Measurements from ENCODE around the gene OGA. TPM values are rescaled to one million over a fixed set of nuclear protein-coding genes. Genes with fewer than 3 reads are reported as not detected.
"Not testable (repeated sequence)": the region's sequence is repeated elsewhere in the genome, so short reads cannot be mapped to it uniquely, and the experiment has no call there.

OGA gene
- total RNA-seq, 1 experiment from 2014 or later: 41.7 TPM

DNA sequence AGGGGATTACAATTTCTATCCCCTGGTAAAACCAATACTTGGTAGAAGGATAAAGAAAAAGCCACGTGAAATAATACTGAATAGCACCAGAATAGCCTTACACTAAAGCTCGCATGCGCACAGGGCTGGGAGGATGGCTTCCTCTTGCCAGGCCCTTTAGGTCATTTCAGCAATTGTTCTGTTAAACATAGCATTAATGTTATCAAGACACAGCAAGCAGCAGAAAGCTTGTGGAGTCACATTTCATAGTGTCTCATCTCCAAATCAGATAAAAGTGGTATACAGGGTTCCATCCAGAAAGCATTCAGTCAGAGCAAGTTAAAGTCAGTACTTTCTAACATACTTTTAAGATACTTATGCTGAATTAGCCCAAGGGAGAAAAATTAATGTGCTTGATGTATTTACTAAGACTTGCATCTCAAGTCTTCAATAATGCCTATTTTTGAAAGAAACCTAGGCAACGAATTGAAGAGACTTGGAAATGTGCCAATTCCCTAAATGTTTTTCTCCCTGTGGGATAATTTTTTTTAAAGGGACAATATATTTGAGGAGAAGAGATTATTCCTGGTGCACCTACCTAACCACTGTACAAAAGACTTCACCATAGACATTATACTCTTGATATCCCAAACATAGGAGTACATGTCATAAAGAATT lies 20.7 kb downstream of the OGA start:
- DNase-seq (ENCODE audit: low read depth): no peak

- DNase-seq (ENCODE audit: low read depth): no peak
These were observed 24.7 kb downstream of the OGA start for GRCh38 chr10:101793526-101793925.

GRCh38 chr10:101789686-101790085 lies 28.6 kb downstream of the OGA start:
- DNase-seq (ENCODE audit: low read depth): no peak

DNA sequence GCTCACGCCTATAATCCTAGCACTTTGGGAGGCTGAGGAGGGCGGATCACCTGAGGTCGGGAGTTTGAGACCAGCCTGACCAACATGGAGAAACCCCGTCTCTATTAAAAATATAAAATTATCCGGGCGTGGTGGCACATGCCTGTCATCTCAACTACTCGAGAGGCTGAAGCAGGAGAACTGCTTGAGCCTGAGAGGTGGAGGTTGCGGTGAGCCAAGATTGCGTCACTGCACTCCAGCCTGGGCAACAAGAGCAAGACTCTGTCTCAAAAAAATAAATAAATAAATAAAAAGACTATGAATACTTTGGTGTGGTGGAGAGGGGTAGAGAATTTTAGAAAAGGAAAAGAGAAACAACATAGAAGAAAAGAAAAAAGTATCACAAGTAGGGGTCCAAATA lies 29.0 kb downstream of the OGA start:
- DNase-seq (ENCODE audit: low read depth): not testable (repeated sequence)

- DNase-seq (ENCODE audit: low read depth): no peak
These were observed 32.4 kb downstream of the OGA start for GRCh38 chr10:101785801-101786200.

DNA sequence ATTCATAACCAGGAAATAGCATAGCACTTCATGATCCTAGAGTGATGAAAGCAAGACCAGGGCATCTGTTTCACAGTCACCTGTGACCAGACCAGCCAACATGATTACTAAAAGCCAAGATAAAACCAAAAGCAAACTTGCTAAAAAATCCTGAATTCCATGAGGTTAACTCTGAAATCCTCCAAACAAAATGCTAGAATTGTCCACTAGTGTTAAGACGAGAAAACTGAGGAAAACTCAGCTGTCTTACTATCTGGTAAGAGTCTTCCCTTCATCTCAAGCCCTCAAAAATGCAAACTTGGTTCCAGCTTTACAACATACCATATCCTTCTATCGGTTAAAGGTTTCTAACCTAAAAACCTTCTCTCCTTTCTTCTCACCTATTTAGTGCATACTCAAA lies 33.7 kb downstream of the OGA start:
- no peak for DNase-seq (ENCODE audit: low read depth)

DNA sequence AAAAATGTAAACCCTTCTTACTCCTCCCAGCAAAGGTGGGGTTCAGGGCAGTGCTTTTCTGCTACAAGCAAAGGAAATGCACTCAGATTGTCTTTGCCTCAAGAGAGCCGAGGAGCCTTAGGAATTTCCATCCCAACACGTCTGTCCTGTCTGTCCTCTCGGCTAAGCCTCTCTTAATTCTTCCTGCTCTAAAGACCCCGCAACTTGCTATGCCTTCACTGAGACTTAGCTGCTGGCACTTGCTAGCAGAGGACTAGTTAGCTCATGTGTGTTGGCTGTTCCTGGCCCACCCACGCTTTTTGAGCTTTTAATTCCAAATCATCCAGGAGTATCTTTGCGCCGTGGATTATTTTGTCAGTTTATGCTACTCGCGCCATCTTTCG lies 34.5 kb downstream of the OGA start:
- DNase-seq (ENCODE audit: low read depth): no peak

GRCh38 chr10:101782811-101783735 lies 35.2 kb downstream of the OGA start, which contains the start of gene NPM3:
Gene NPM3, minus strand, starts transcription at chr10:101783446. Its CDS starts 56 bp downstream, at chr10:101783390.
- peak; percentile 72 for DNase-seq (ENCODE audit: low read depth)

- DNase-seq (ENCODE audit: low read depth): no peak
These were observed 36.0 kb downstream of the OGA start for GRCh38 chr10:101781984-101782810.

DNA sequence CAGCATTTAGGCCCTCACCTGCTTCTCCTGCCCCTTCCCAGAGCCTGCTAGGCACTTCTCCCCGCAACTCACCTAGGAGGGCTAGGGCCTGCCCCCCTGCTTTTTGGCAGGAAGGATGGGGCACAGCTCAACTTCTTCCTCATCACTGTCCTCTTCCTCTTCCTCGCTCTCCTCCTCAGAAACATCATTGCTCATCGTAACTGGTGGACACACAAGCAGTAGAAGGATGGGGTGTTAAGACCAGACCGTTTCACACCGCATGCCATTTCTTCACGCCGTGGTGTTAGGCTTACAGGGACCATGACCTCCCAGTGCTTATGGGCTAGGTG lies 36.6 kb downstream of the OGA start:
- no peak for DNase-seq (ENCODE audit: low read depth)

- DNase-seq (ENCODE audit: low read depth): peak; percentile 44
These were observed 37.2 kb downstream of the OGA start for GRCh38 chr10:101780818-101781654.

- no peak for DNase-seq (ENCODE audit: low read depth)
These were observed 37.9 kb downstream of the OGA start for GRCh38 chr10:101780187-101780817.

- peak; percentile 15 for DNase-seq (ENCODE audit: low read depth)
These were observed 38.6 kb downstream of the OGA start for GRCh38 chr10:101779544-101780186.

DNA sequence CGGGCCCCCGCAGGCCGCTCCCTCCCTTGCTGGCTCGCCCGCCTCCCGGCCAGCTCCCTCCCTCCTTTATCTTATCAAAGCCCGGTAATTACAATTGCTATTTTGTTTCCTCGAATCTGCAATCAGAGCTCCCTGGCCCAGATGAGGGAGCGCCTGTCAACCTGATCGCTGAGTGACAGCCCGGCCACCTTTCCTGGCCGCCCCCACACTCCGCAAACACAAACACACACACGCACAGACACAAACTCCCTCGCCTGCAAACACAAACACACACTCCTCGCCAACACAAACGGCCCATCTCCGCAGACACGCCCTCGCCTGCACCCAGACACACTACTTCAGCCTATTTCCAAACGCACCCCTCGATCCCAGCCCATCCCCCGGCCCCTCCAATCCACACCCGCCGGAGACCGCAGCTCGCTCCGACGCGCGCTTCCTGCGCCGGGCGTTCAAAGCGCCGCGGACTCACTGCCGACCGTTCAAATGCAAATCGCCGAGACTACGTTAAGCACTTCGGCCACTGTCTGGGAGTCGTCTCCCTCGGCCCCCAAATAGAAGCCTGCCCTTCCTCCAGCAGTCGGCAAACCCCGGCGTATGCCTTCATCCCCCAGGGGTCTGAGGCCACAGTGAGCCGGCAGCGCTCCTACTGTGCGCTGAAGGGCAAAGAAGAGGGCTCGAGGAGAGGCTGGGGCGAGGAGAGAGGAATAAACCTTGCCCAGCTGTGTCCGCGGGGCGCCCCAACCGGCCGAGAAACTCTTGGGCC lies 39.3 kb downstream of the OGA start:
- no peak for DNase-seq (ENCODE audit: low read depth)

- DNase-seq (ENCODE audit: low read depth): no peak
These were observed 40.0 kb downstream of the OGA start for GRCh38 chr10:101778151-101778780.

DNA sequence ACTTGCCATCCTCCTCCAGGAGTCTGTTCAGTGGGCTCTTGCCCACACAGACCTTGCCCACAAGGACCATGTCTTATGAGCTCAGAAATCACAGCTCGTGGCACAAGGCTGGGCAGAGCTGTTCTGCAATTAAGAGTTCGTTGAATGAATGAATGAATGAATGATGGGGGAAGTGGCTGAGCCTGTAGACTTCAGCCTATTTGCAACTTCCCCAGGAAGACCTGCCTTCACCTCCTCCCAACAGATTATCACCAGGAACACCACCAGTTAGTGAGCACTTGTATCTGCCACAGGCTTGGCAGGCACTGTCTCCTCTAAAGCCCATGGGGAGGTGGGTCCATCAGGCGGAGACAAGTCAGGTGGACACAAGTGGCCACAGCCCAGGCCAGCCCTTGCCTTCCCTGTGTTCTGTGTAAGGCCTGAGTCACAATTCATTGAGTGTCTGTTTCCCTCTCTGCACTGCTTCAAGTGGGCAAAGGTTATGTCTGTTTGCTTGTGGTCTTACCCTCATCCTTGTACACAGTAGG lies 40.6 kb downstream of the OGA start:
- no peak for DNase-seq (ENCODE audit: low read depth)

DNA sequence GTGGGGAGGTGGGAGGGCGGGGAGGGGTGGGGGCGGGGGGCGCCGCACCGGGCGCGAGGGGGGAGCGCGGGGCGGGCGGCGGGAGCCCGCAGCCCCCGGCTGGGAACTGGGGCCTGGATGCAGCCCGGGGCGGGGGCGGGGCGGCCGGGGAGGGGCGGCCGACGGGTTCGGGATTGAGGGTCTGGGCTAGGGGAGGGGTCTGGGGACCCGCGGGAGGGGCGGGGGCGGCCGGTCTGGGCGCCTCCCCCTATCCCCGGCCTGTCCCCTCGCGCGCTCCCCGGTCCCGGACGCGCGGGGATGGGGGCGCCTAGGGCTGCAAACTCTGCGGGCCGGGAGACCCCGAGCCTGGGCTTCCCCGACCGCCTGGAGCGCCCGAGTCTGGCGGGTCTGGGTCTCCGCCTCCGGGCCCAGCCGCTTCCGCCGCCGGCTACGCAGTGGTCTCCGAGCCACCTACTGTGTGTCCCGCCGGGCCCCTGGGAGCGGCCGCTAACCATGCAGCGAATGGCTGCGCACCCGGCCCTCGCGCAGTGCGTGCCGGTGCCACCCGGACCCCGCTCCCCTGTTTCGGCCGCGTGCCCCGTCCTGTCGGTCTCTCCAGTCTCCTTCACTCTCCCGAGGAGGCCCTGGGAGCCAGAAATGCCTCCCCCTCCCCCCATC lies 42.0 kb downstream of the OGA start:
- DNase-seq (ENCODE audit: low read depth): no peak

Data from RPMI7951 (cell line).